WERI-Rb-1 (cell line): Measurements from ENCODE around the gene ELOVL2.
"Not testable (repeated sequence)": the region's sequence is repeated elsewhere in the genome, so short reads cannot be mapped to it uniquely, and the experiment has no call there.

Source experiments
- DNase-seq: peaks from one replicate; pipeline ENCODE4 v3.0.0-alpha.2; 2020
- H3K27ac ChIP-seq: fragments of 250-450 bp; sonication (Bioruptor Pico); 2 replicates; pipeline ENCODE4 v1.5.1; 2020; ENCODE audit warnings: mild to moderate bottlenecking, moderate library complexity
- H3K27me3 ChIP-seq: fragments of 250-450 bp; sonication (Bioruptor Pico); 2 replicates; pipeline ENCODE4 v1.5.1; 2021; ENCODE audit warnings: mild to moderate bottlenecking, low read depth, moderate library complexity; ENCODE audit not compliant: insufficient read depth, severe bottlenecking
- H3K36me3 ChIP-seq: fragments of 250-450 bp; sonication (Bioruptor Pico); 2 replicates; pipeline ENCODE4 v1.5.1; 2020; ENCODE audit warnings: mild to moderate bottlenecking, moderate library complexity
- H3K4me3 ChIP-seq: 2 replicates; pipeline ENCODE4 v1.5.1; 2011; ENCODE audit warnings: low read depth, mild to moderate bottlenecking, control low read depth, low read length
- H3K9me3 ChIP-seq: fragments of 250-450 bp; sonication (Bioruptor Pico); 2 replicates; pipeline ENCODE4 v1.5.1; 2021; ENCODE audit warnings: mild to moderate bottlenecking, moderate library complexity; ENCODE audit not compliant: severe bottlenecking
- TF ChIP-seq, protein P1 (sequence below): IDR thresholded peaks from 2 replicates; pipeline ENCODE4 v1.5.1; 2011; ENCODE audit warnings: low read depth, mild to moderate bottlenecking, control low read depth, inconsistent platforms, low read length

Gene ELOVL2

DNA sequence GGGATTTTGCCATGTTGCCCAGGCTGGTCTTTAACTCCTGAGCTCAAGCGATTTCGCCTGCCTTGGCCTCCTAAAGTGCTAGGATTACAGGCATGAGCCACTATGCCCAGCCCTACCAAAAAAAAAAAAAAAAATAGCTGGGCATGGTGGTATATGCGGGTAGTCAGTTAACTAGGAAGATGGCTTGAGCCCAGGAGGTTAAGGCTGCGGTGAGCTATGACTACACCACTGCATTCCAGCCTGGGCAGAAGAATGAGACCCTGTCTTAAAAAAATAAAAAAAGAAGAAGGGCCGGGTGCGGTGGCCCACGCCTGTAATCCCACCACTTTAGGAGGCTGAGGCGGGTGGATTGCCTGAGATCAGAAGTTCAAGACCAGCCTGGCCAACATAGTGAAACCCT is 50.2 kb downstream of the ELOVL2 start:
- Histone ChIP-seq H3K27me3 (no peaks in the 10 kb centered on the region), H3K4me3 (no peak overlapping the region), H3K9me3 (no peaks in the 10 kb centered on the region), H3K27ac (no peak overlapping the region), H3K36me3 (peaks cover 64% of the 10 kb centered on the region)
- TF ChIP-seq, protein P1, sequence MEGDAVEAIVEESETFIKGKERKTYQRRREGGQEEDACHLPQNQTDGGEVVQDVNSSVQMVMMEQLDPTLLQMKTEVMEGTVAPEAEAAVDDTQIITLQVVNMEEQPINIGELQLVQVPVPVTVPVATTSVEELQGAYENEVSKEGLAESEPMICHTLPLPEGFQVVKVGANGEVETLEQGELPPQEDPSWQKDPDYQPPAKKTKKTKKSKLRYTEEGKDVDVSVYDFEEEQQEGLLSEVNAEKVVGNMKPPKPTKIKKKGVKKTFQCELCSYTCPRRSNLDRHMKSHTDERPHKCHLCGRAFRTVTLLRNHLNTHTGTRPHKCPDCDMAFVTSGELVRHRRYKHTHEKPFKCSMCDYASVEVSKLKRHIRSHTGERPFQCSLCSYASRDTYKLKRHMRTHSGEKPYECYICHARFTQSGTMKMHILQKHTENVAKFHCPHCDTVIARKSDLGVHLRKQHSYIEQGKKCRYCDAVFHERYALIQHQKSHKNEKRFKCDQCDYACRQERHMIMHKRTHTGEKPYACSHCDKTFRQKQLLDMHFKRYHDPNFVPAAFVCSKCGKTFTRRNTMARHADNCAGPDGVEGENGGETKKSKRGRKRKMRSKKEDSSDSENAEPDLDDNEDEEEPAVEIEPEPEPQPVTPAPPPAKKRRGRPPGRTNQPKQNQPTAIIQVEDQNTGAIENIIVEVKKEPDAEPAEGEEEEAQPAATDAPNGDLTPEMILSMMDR = no peak
- no peak for DNase-seq

DNA sequence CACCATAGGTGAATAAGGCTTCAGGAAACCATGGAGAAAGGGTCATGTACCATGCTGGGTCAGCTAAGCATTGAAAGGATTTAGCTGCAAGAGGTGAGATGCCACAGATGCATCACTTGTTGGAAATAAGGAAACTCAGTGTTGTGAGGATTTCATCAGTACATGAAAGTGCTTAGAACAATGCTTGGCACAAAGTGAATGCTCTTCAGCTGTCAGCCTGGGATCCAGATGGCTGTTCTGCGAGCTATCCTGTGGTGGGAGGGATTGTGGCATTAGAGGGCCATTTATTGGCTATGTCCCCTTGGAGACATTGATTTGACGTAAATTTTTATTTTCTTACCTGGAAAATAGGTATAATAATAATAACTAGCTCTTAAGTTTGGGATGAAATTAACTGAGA is 53.0 kb downstream of the ELOVL2 start:
- peaks cover 60% of the 10 kb centered on the region for H3K36me3 ChIP-seq
- TF ChIP-seq, protein P1 = no peak
- no peaks in the 10 kb centered on the region for H3K27me3 ChIP-seq
- H3K4me3 ChIP-seq = no peak overlapping the region
- H3K27ac ChIP-seq = no peak overlapping the region
- no peak for DNase-seq
- H3K9me3 ChIP-seq = peaks cover 2% of the 10 kb centered on the region

DNA sequence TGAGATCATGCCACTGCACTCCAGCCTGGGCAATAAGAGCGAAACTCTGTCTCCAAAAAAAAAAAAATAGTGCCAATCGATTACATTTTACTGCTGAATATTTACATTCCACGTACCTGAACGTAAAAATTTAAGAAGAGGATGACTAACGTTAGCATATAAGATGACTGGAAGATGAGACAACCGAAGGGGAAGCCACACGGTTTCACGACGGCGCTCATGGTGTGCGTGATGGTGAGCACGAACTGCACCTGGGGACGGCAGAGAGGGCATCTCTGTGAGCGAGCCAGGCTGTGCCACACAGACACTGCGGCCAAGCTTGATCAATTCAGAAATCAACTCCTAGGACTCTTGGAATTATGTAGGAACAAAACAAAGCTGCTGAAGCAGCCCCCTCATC is 54.5 kb downstream of the ELOVL2 start:
- peaks cover 12% of the 10 kb centered on the region for H3K9me3 ChIP-seq
- peaks cover 46% of the 10 kb centered on the region for H3K36me3 ChIP-seq
- no peaks in the 10 kb centered on the region for H3K27me3 ChIP-seq
- H3K27ac ChIP-seq = no peak overlapping the region
- no peak overlapping the region for H3K4me3 ChIP-seq
- TF ChIP-seq, protein P1 = no peak
- DNase-seq = no peak

DNA sequence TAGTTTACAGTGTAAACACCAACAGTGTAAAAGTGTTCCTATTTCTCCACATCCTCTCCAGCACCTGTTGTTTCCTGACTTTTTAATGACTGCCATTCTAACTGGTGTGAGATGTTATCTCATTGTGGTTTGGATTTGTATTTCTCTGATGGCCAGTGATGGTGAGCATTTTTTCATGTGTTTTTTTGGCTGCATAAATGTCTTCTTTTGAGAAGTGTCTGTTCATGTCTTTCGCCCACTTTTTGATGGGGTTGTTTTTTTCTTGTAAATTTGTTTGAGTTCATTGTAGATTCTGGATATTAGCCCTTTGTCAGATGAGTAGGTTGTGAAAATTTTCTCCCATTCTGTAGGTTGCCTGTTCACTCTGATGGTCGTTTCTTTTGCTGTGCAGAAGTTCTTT is 59.1 kb downstream of the ELOVL2 start:
- H3K27me3 ChIP-seq, H3K4me3 ChIP-seq, H3K27ac ChIP-seq, DNase-seq: not testable (repeated sequence)
- Histone ChIP-seq H3K9me3 (peaks cover 12% of the 10 kb centered on the region), H3K36me3 (peaks cover 47% of the 10 kb centered on the region)

DNA sequence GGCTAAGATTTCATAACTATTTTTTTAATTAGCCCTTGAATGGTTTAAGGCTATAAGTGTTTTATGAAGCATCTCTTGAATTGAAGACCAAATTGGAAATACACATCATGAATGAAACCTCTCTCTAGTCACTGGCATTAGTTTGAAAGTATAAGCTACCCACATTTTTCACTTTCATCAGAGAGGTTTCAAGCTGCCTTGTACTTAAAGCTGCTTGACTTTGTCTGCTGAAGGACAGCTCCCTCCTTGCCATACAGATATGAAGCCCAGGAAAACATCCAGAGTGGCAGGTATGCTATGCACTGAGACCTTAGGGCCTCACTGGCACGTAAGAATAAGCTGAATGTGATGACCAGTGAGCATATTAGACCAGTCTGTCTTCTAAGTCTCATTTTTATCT is 62.7 kb downstream of the ELOVL2 start:
- no peaks in the 10 kb centered on the region for H3K27me3 ChIP-seq

DNA sequence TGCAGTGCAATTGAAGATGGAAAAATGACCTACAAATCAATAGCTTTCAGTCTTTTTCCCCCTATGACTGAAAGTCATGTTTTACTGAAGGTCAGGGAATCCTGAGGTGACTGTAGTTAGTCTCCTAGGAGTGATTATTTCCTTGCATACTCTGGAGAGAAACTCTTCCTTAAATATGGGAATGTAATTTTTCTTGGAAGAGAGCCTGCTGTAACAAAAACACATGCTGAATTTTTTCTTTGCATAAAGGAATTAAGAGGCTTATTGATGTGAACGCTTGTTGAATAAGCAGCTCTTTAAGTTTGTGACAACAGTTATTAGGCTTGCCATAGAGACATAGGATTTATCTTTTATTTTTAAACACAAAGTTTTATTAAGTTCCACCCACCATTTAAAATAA is 64.5 kb downstream of the ELOVL2 start:
- no peak for DNase-seq
- TF ChIP-seq, protein P1 = no peak
- Histone ChIP-seq H3K9me3 (no peaks in the 10 kb centered on the region), H3K27me3 (no peaks in the 10 kb centered on the region), H3K27ac (no peak overlapping the region), H3K4me3 (no peak overlapping the region), H3K36me3 (peaks cover 17% of the 10 kb centered on the region)

More for the DNA sequence above, 62.7 kb downstream of the ELOVL2 start:
- TF ChIP-seq, protein P1 = no peak
- Histone ChIP-seq H3K36me3 (peaks cover 17% of the 10 kb centered on the region), H3K4me3 (no peak overlapping the region), H3K27ac (no peak overlapping the region), H3K9me3 (peaks cover 12% of the 10 kb centered on the region)
- DNase-seq = no peak
